Uterus (tissue), 2 donors: ENCODE data around the gene DSC3.

ENCODE experiments used
- CTCF ChIP-seq, 4 experiments: fragments of 200-600 bp in 2 of 4; fragments of 450-650 bp in 2 of 4; sonication (generic) in 2 of 4; IDR thresholded peaks; one replicate each; pipeline ENCODE4 v1.5.1; 2016 to 2019; ENCODE audit warnings: antibody characterized with exemption in 4 of 4, mild to moderate bottlenecking in 2 of 4, moderate library complexity in 1 of 4
- POLR2A ChIP-seq, 2 donors: fragments of 450-650 bp; IDR thresholded peaks; one replicate each; pipeline ENCODE4 v1.6.1; 2016; ENCODE audit warnings: antibody characterized with exemption in 2 of 2, mild to moderate bottlenecking in 1 of 2, moderate library complexity in 1 of 2

- TF ChIP-seq CTCF (IDR thresholded peaks at IDR 0.05) (no peak), POLR2A (IDR thresholded peaks at IDR 0.05) (no peak)
These were observed 497 bp downstream of the DSC3 start for GRCh38 chr18:31042084-31042405.
